GM23338 (cell line): ENCODE results near the gene KIF24. TPM values are rescaled to one million over a fixed set of nuclear protein-coding genes. Genes with fewer than 3 reads are reported as not detected.

Experiments used
- ATAC-seq: fragments of 200-7000 bp; cut with Tn5 transposase; 3 replicates; pipeline ENCODE4 v1.9.1; 2020
- DNase-seq: peaks from one replicate; pipeline ENCODE4 v3.0.0-alpha.2; 2015; ENCODE audit warnings: low spot score
- H2AFZ ChIP-seq: fragments of 200-600 bp; sonication (generic); 2 replicates; pipeline ENCODE4 v1.8.0; 2016; ENCODE audit warnings: antibody characterized with exemption, mild to moderate bottlenecking, moderate library complexity
- H3F3A ChIP-seq: fragments of 200-600 bp; sonication (generic); replicated peaks from 2 replicates; pipeline ENCODE4 v1.8.0; 2017; ENCODE audit warnings: antibody characterized with exemption, mixed run types, low read depth
- H3K27ac ChIP-seq: fragments of 200-600 bp; sonication (generic); 2 replicates; pipeline ENCODE4 v1.6.1; 2016; ENCODE audit warnings: low read depth
- H3K27me3 ChIP-seq: fragments of 200-600 bp; sonication (generic); 2 replicates; pipeline ENCODE4 v1.8.0; 2016; ENCODE audit warnings: mild to moderate bottlenecking, mixed run types, moderate library complexity; ENCODE audit not compliant: insufficient read depth
- H3K36me3 ChIP-seq: fragments of 200-600 bp; sonication (generic); 2 replicates; pipeline ENCODE4 v1.8.0; 2016; ENCODE audit warnings: mild to moderate bottlenecking; ENCODE audit not compliant: insufficient read depth
- H3K4me1 ChIP-seq: fragments of 200-600 bp; sonication (generic); 2 replicates; pipeline ENCODE4 v1.8.0; 2016; ENCODE audit warnings: mild to moderate bottlenecking, moderate library complexity; ENCODE audit not compliant: insufficient read depth
- H3K4me2 ChIP-seq: fragments of 200-600 bp; sonication (generic); 2 replicates; pipeline ENCODE4 v1.7.1; 2017; ENCODE audit warnings: mixed run types
- H3K4me3 ChIP-seq: fragments of 200-600 bp; sonication (generic); 2 replicates; pipeline ENCODE4 v1.6.1; 2016; ENCODE audit warnings: mixed run types
- H3K79me2 ChIP-seq: fragments of 200-600 bp; sonication (generic); replicated peaks from 2 replicates; pipeline ENCODE4 v1.8.0; 2017; ENCODE audit warnings: mild to moderate bottlenecking; ENCODE audit not compliant: insufficient read depth
- H3K9me2 ChIP-seq: fragments of 200-600 bp; sonication (generic); 2 replicates; pipeline ENCODE4 v1.8.0; 2017; ENCODE audit not compliant: insufficient read depth
- H4K20me1 ChIP-seq: fragments of 200-600 bp; sonication (generic); replicated peaks from 2 replicates; pipeline ENCODE4 v1.8.0; 2017; ENCODE audit warnings: mild to moderate bottlenecking; ENCODE audit not compliant: insufficient read depth
- H3K27ac Mint-ChIP-seq: 2 replicates; pipeline ENCODE4 v1.8.0; 2020; ENCODE audit warnings: inconsistent platforms, mild to moderate bottlenecking, moderate library complexity, mixed read lengths
- H3K27me3 Mint-ChIP-seq: 3 replicates; pipeline ENCODE4 v1.8.0; 2022; ENCODE audit warnings: low read depth, mild to moderate bottlenecking, moderate library complexity, mixed read lengths, inconsistent platforms; ENCODE audit not compliant: insufficient read depth, poor library complexity
- H3K36me3 Mint-ChIP-seq: 3 replicates; pipeline ENCODE4 v1.8.0; 2021; ENCODE audit warnings: low read depth, mild to moderate bottlenecking, inconsistent platforms, moderate library complexity, mixed read lengths
- H3K4me1 Mint-ChIP-seq: 3 replicates; pipeline ENCODE4 v1.8.0; 2020; ENCODE audit warnings: mild to moderate bottlenecking, inconsistent platforms, mixed read lengths
- H3K4me3 Mint-ChIP-seq: 3 replicates; pipeline ENCODE4 v1.8.0; 2021; ENCODE audit warnings: moderate library complexity, mild to moderate bottlenecking, inconsistent platforms, mixed read lengths
- H3K9me3 Mint-ChIP-seq: 3 replicates; pipeline ENCODE4 v1.8.0; 2020; ENCODE audit warnings: moderate library complexity, mild to moderate bottlenecking, inconsistent platforms, mixed read lengths
- CREB1 ChIP-seq: fragments of 250-450 bp; sonication (Bioruptor Pico); IDR thresholded peaks from 2 replicates; pipeline ENCODE4 v1.5.0; 2020; ENCODE audit warnings: low read depth, mild to moderate bottlenecking, moderate library complexity
- EZH2 ChIP-seq: fragments of 200-600 bp; sonication (generic); IDR thresholded peaks from one replicate; pipeline ENCODE4 v1.8.0; 2017; ENCODE audit warnings: antibody characterized with exemption, mild to moderate bottlenecking, low read depth; ENCODE audit not compliant: unreplicated experiment
- EZH2phosphoT487 ChIP-seq: fragments of 200-600 bp; sonication (generic); IDR thresholded peaks from one replicate; pipeline ENCODE4 v1.8.1; 2018; ENCODE audit warnings: antibody characterized with exemption; ENCODE audit not compliant: unreplicated experiment
- JUNB ChIP-seq: IDR thresholded peaks from one replicate; pipeline ENCODE4 v1.6.1; 2016; ENCODE audit warnings: antibody characterized with exemption; ENCODE audit not compliant: unreplicated experiment
- NANOG ChIP-seq: IDR thresholded peaks from 2 replicates; pipeline ENCODE4 v1.6.1; 2016; ENCODE audit warnings: antibody characterized with exemption, borderline replicate concordance
- POLR2AphosphoS5 ChIP-seq: IDR thresholded peaks from 2 replicates; pipeline ENCODE4 v1.6.1; 2016; ENCODE audit warnings: antibody characterized with exemption, low read depth
- STAT1 ChIP-seq: IDR thresholded peaks from one replicate; pipeline ENCODE4 v1.6.1; 2016; ENCODE audit warnings: antibody characterized with exemption; ENCODE audit not compliant: unreplicated experiment
- ZNF331 ChIP-seq: fragments of 250-450 bp; sonication (Bioruptor Pico); IDR thresholded peaks from 2 replicates; pipeline ENCODE4 v1.5.0; 2020; ENCODE audit warnings: low read depth, mild to moderate bottlenecking, moderate library complexity
- polyA plus RNA-seq: library from polyadenylated mRNA; unstranded; fragments of >200 nt; fragmentation: Nextera tagmentation; extraction: Ambion mirVana; gene quantifications from 2 replicates; pipeline ENCODE4 v1.2.1, GENCODE V29; 2016
- total RNA-seq: library from RNA; depleted of rRNA; stranded (reverse); fragments of >200 nt; shearing (Covaris generic); gene quantifications from 2 replicates; pipeline ENCODE4 v1.2.3, GENCODE V29; 2014
- TF ChIP-seq, protein P1 (sequence below): IDR thresholded peaks from one replicate; pipeline ENCODE4 v1.6.1; 2018; ENCODE audit warnings: antibody characterized with exemption; ENCODE audit not compliant: unreplicated experiment
- TF ChIP-seq, protein P2 (sequence below): fragments of 250-450 bp; sonication (Bioruptor Pico); IDR thresholded peaks from 2 replicates; pipeline ENCODE4 v1.5.0; 2020; ENCODE audit warnings: mild to moderate bottlenecking, moderate library complexity
- TF ChIP-seq, protein P3 (sequence below): IDR thresholded peaks from 2 replicates; pipeline ENCODE4 v1.6.1; 2016; ENCODE audit warnings: antibody characterized with exemption

Gene KIF24
- total and polyA plus RNA-seq, 2 experiments from 2014 or later: 1.3 to 4.4 TPM

- Histone ChIP-seq H3K79me2 (no peaks in the 10 kb centered on the region), H3K4me3 (no peak overlapping the region), H4K20me1 (no peaks in the 10 kb centered on the region), H3K27me3 (no peaks in the 10 kb centered on the region), H3F3A (no peaks in the 10 kb centered on the region), H3K9me2 (no peaks in the 10 kb centered on the region), H3K4me1 (no peaks in the 10 kb centered on the region), H3K36me3 (no peaks in the 10 kb centered on the region), H2AFZ (no peak overlapping the region), H3K4me2 (no peak overlapping the region), H3K27ac (no peak overlapping the region)
- Mint-ChIP-seq H3K27ac (0 out of 2 replicates have a peak overlapping the region, but pooled peaks have one; percentile 59), H3K4me3 (no peak overlapping the region), H3K36me3 (peaks cover 19% of the 10 kb centered on the region; the same call in 2 of the 3 replicates), H3K27me3 (peaks cover 9% of the 10 kb centered on the region), H3K4me1 (peaks cover 4% of the 10 kb centered on the region; the same call in 1 of the 3 replicates), H3K9me3 (no peaks in the 10 kb centered on the region; the same call in 2 of the 3 replicates)
- ATAC-seq: no peak
- no peak for DNase-seq
- TF ChIP-seq, protein P1, sequence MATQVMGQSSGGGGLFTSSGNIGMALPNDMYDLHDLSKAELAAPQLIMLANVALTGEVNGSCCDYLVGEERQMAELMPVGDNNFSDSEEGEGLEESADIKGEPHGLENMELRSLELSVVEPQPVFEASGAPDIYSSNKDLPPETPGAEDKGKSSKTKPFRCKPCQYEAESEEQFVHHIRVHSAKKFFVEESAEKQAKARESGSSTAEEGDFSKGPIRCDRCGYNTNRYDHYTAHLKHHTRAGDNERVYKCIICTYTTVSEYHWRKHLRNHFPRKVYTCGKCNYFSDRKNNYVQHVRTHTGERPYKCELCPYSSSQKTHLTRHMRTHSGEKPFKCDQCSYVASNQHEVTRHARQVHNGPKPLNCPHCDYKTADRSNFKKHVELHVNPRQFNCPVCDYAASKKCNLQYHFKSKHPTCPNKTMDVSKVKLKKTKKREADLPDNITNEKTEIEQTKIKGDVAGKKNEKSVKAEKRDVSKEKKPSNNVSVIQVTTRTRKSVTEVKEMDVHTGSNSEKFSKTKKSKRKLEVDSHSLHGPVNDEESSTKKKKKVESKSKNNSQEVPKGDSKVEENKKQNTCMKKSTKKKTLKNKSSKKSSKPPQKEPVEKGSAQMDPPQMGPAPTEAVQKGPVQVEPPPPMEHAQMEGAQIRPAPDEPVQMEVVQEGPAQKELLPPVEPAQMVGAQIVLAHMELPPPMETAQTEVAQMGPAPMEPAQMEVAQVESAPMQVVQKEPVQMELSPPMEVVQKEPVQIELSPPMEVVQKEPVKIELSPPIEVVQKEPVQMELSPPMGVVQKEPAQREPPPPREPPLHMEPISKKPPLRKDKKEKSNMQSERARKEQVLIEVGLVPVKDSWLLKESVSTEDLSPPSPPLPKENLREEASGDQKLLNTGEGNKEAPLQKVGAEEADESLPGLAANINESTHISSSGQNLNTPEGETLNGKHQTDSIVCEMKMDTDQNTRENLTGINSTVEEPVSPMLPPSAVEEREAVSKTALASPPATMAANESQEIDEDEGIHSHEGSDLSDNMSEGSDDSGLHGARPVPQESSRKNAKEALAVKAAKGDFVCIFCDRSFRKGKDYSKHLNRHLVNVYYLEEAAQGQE: no peak
- TF ChIP-seq EZH2phosphoT487 (no peak), JUNB (no peak), CREB1 (CRISPR knock-in tag) (no peak), ZNF331 (CRISPR knock-in tag) (no peak), POLR2AphosphoS5 (no peak), EZH2 (no peak), NANOG (no peak), STAT1 (no peak)
- TF ChIP-seq, protein P2, sequence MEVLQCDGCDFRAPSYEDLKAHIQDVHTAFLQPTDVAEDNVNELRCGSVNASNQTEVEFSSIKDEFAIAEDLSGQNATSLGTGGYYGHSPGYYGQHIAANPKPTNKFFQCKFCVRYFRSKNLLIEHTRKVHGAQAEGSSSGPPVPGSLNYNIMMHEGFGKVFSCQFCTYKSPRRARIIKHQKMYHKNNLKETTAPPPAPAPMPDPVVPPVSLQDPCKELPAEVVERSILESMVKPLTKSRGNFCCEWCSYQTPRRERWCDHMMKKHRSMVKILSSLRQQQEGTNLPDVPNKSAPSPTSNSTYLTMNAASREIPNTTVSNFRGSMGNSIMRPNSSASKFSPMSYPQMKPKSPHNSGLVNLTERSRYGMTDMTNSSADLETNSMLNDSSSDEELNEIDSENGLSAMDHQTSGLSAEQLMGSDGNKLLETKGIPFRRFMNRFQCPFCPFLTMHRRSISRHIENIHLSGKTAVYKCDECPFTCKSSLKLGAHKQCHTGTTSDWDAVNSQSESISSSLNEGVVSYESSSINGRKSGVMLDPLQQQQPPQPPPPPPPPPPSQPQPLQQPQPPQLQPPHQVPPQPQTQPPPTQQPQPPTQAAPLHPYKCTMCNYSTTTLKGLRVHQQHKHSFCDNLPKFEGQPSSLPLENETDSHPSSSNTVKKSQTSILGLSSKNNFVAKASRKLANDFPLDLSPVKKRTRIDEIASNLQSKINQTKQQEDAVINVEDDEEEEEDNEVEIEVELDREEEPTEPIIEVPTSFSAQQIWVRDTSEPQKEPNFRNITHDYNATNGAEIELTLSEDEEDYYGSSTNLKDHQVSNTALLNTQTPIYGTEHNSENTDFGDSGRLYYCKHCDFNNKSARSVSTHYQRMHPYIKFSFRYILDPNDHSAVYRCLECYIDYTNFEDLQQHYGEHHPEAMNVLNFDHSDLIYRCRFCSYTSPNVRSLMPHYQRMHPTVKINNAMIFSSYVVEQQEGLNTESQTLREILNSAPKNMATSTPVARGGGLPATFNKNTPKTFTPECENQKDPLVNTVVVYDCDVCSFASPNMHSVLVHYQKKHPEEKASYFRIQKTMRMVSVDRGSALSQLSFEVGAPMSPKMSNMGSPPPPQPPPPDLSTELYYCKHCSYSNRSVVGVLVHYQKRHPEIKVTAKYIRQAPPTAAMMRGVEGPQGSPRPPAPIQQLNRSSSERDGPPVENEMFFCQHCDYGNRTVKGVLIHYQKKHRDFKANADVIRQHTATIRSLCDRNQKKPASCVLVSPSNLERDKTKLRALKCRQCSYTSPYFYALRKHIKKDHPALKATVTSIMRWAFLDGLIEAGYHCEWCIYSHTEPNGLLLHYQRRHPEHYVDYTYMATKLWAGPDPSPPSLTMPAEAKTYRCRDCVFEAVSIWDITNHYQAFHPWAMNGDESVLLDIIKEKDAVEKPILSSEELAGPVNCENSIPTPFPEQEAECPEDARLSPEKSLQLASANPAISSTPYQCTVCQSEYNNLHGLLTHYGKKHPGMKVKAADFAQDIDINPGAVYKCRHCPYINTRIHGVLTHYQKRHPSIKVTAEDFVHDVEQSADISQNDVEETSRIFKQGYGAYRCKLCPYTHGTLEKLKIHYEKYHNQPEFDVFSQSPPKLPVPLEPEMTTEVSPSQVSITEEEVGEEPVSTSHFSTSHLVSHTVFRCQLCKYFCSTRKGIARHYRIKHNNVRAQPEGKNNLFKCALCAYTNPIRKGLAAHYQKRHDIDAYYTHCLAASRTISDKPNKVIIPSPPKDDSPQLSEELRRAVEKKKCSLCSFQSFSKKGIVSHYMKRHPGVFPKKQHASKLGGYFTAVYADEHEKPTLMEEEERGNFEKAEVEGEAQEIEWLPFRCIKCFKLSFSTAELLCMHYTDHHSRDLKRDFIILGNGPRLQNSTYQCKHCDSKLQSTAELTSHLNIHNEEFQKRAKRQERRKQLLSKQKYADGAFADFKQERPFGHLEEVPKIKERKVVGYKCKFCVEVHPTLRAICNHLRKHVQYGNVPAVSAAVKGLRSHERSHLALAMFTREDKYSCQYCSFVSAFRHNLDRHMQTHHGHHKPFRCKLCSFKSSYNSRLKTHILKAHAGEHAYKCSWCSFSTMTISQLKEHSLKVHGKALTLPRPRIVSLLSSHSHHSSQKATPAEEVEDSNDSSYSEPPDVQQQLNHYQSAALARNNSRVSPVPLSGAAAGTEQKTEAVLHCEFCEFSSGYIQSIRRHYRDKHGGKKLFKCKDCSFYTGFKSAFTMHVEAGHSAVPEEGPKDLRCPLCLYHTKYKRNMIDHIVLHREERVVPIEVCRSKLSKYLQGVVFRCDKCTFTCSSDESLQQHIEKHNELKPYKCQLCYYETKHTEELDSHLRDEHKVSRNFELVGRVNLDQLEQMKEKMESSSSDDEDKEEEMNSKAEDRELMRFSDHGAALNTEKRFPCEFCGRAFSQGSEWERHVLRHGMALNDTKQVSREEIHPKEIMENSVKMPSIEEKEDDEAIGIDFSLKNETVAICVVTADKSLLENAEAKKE (CRISPR knock-in tag): no peak
- TF ChIP-seq, protein P3, sequence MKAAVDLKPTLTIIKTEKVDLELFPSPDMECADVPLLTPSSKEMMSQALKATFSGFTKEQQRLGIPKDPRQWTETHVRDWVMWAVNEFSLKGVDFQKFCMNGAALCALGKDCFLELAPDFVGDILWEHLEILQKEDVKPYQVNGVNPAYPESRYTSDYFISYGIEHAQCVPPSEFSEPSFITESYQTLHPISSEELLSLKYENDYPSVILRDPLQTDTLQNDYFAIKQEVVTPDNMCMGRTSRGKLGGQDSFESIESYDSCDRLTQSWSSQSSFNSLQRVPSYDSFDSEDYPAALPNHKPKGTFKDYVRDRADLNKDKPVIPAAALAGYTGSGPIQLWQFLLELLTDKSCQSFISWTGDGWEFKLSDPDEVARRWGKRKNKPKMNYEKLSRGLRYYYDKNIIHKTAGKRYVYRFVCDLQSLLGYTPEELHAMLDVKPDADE: no peak
These were observed 14.5 kb upstream of the KIF24 start for GRCh38 chr9:34343605-34344004.
